C4-2B (cell line): ENCODE data around the gene TGFA.

Source experiments
- ZFX ChIP-seq: fragments of 450-650 bp; IDR thresholded peaks from 2 replicates; pipeline ENCODE4 v1.6.1; 2017
- TF ChIP-seq, protein P1 (sequence below): fragments of 450-650 bp; conservative IDR thresholded peaks from 2 replicates; pipeline ENCODE4 v1.5.1; 2017; ENCODE audit warnings: mild to moderate bottlenecking

DNA sequence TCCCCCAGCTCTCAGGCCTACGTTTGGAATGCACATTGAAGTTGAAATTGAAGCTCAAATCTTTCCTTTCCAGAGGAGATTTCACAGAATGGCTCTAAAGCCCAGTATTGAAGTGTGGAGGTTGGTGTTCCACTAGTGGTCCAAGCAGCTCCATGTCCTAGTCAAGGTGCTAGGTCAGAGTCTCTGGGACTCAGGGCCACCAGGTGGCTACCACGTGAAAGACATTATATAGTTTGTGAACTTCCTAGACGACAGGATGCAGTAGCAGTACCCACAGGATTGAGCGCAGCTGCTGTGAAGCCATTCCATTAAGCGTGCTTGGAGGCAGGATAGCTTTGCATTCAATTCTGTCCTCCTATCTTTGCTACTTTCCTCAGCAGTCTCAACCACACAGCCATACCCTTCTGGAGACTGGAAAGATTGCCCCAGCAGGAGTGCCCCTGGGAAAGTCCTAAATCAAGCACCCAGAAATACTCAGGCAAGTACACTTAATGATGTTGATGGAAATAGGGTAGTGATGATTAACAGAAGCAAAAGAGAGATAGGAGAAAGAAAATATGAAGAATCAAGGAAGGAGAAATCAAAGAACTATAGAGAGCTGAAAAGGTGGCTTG lies 4.7 kb upstream of the TGFA start:
- TF ChIP-seq, protein P1, sequence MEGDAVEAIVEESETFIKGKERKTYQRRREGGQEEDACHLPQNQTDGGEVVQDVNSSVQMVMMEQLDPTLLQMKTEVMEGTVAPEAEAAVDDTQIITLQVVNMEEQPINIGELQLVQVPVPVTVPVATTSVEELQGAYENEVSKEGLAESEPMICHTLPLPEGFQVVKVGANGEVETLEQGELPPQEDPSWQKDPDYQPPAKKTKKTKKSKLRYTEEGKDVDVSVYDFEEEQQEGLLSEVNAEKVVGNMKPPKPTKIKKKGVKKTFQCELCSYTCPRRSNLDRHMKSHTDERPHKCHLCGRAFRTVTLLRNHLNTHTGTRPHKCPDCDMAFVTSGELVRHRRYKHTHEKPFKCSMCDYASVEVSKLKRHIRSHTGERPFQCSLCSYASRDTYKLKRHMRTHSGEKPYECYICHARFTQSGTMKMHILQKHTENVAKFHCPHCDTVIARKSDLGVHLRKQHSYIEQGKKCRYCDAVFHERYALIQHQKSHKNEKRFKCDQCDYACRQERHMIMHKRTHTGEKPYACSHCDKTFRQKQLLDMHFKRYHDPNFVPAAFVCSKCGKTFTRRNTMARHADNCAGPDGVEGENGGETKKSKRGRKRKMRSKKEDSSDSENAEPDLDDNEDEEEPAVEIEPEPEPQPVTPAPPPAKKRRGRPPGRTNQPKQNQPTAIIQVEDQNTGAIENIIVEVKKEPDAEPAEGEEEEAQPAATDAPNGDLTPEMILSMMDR = no peak
- TF ChIP-seq ZFX = no peak
